COLO668 (cell line): ENCODE data around the gene DEFB113.

ENCODE experiments used
- DNase-seq: peaks from one replicate; lab custom pipeline; 2025; ENCODE audit not compliant: unreplicated experiment; lab: John Stamatoyannopoulos, UW

Gene DEFB113

GRCh38 chr6:49937017-49937416 lies 32.4 kb downstream of the DEFB113 start:
- DNase-seq: no peak

- no peak for DNase-seq
These were observed 34.0 kb downstream of the DEFB113 start for GRCh38 chr6:49935387-49935786.

GRCh38 chr6:49934770-49935169 lies 34.7 kb downstream of the DEFB113 start:
- DNase-seq: no peak

GRCh38 chr6:49933526-49933925 lies 35.9 kb downstream of the DEFB113 start:
- DNase-seq: no peak

GRCh38 chr6:49929340-49929739 lies 40.1 kb downstream of the DEFB113 start:
- no peak for DNase-seq

GRCh38 chr6:49923826-49924225 lies 45.6 kb downstream of the DEFB113 start:
- no peak for DNase-seq

GRCh38 chr6:49919935-49920644 lies 49.3 kb downstream of the DEFB113 start:
- no peak for DNase-seq

- no peak for DNase-seq
These were observed 50.2 kb downstream of the DEFB113 start for GRCh38 chr6:49919261-49919660.

- DNase-seq: no peak
These were observed 50.6 kb downstream of the DEFB113 start for GRCh38 chr6:49918787-49919186.
